Stimulated activated naive CD8-positive, alpha-beta T cell treated with anti-CD3 and anti-CD28 coated beads, Interleukin-15, Interleukin-2, amounts not matched to agents 100 ng/mL and 50 ng/mL, for 24 hours (primary cell): ENCODE data around the gene SPINDOC.
"Not testable (repeated sequence)": the region's sequence is repeated elsewhere in the genome, so short reads cannot be mapped to it uniquely, and the experiment has no call there.

ENCODE experiments used
- H3K27ac Mint-ChIP-seq: one replicate; pipeline ENCODE4 v1.8.0; 2021; ENCODE audit warnings: mild to moderate bottlenecking, mixed read lengths
- H3K27me3 Mint-ChIP-seq: one replicate; pipeline ENCODE4 v1.8.0; 2021; ENCODE audit warnings: mixed read lengths
- H3K36me3 Mint-ChIP-seq: one replicate; pipeline ENCODE4 v1.8.0; 2021; ENCODE audit warnings: low read depth, mixed read lengths
- H3K4me1 Mint-ChIP-seq: one replicate; pipeline ENCODE4 v1.8.0; 2021; ENCODE audit warnings: low read depth, mixed read lengths
- H3K4me3 Mint-ChIP-seq: one replicate; pipeline ENCODE4 v1.8.0; 2021; ENCODE audit warnings: mild to moderate bottlenecking, mixed read lengths
- H3K9me3 Mint-ChIP-seq: one replicate; pipeline ENCODE4 v1.8.0; 2021; ENCODE audit warnings: mixed read lengths

The SPINDOC gene

DNA sequence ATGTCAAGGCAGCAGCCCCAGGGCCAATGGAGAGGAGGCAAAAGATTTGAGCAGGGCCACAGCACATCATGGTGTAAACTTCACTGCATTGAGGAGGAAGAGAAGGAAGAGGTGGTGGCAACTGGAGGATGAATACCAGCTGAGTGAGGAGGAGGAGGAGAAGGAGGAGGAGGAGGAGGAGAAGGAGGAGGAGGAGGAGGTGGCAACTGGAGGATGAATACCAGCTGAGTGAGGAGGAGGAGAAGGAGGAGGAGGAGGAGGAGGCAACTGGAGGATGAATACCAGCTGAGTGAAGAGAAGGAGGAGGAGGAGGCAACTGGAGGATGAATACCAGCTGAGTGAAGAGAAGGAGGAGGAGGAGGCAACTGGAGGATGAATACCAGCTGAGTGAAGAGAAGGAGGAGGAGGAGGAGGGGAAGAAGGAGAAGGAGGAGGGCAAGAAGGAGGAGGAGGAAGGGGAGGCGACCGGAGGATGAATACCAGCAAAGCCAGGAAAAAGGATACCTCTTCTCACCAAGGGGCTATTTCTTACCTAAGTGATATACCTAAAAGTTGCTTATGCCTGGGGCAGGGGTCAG is 41.4 kb upstream of the SPINDOC start:
- H3K4me3 Mint-ChIP-seq, H3K27ac Mint-ChIP-seq, H3K9me3 Mint-ChIP-seq, H3K4me1 Mint-ChIP-seq, H3K36me3 Mint-ChIP-seq: not testable (repeated sequence)
- peaks cover 14% of the 10 kb centered on the region for H3K27me3 Mint-ChIP-seq

GRCh38 chr11:63775191-63775590 is 38.1 kb upstream of the SPINDOC start:
- H3K27me3 Mint-ChIP-seq = peaks cover 14% of the 10 kb centered on the region
- H3K27ac Mint-ChIP-seq = no peak overlapping the region
- no peaks in the 10 kb centered on the region for H3K36me3 Mint-ChIP-seq
- H3K4me3 Mint-ChIP-seq = no peak overlapping the region
- no peaks in the 10 kb centered on the region for H3K4me1 Mint-ChIP-seq
- no peaks in the 10 kb centered on the region for H3K9me3 Mint-ChIP-seq

DNA sequence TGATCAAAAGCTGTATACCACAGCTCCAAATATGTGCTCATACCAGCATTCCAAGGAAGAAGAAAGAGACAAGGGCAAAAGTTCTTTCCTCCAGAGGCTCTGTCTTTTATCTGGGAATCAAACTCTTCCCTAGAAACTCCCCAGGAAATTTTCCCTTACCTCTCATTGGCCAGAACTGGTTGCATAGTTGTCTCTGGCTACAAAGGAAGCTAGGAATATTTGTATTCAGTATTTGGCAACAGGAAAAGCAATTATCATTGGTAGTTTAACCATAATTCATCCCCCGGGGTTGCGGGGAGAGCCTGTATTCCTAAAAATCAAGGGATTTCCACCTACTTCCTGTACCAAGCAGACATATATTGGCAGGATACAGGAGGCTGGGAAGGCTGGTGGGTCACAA is 34.2 kb upstream of the SPINDOC start:
- Mint-ChIP-seq H3K9me3 (no peaks in the 10 kb centered on the region), H3K36me3 (no peaks in the 10 kb centered on the region), H3K27ac (no peak overlapping the region), H3K4me1 (no peaks in the 10 kb centered on the region), H3K27me3 (no peaks in the 10 kb centered on the region), H3K4me3 (no peak overlapping the region)

DNA sequence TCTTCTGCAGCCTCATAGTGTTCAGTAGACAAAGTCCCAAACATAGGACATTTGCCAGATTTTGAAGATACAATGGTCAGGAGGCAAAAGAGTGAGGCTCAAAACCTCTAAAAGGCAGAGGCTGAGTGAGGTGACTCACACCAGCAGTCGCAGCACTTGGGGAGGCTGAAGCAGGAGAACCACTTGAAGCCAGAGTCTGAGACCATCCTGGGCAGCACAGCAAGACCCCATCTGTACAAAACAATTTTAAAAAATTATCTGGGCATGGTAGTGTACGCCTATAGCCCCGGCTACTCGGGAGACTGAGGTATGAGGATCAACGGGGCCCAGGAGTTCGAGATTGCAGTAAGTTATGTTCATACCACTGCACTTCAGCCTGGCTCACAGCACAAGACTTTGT is 30.5 kb upstream of the SPINDOC start:
- Mint-ChIP-seq H3K27ac (no peak overlapping the region), H3K36me3 (no peaks in the 10 kb centered on the region), H3K27me3 (no peaks in the 10 kb centered on the region), H3K9me3 (no peaks in the 10 kb centered on the region), H3K4me3 (no peak overlapping the region), H3K4me1 (peaks cover 6% of the 10 kb centered on the region)

DNA sequence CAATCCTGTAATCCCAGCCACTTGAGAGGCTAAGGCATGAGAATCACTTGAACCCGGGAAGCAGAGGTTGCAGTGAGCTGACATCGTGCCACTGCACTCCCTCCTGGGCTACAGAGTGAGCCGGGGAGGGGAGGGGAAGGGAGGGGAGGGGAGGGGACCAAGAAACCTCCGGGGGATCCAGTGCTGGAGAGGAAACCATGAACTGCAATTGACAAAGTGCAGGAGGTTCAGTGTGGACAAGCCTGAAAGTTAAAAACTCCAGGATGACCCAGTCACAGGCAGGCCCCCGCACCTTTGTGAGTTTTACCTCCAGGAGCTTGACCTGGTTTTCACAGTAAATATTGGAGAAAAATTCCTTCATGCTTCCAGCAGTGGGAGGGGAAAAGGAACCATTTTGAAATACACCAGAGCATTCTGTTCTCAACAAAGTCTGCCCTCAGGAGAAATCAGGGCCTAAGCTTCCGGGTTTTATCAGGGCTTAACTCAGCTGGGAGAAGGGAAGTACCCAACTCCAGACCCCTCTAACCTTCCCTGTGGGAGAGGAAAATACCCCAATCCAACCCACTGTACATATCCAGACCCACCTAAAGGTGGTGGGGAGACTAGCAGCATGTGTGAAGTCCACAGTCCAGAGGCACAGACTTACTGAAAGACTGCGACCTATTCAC is 29.2 kb upstream of the SPINDOC start:
- no peaks in the 10 kb centered on the region for H3K36me3 Mint-ChIP-seq

DNA sequence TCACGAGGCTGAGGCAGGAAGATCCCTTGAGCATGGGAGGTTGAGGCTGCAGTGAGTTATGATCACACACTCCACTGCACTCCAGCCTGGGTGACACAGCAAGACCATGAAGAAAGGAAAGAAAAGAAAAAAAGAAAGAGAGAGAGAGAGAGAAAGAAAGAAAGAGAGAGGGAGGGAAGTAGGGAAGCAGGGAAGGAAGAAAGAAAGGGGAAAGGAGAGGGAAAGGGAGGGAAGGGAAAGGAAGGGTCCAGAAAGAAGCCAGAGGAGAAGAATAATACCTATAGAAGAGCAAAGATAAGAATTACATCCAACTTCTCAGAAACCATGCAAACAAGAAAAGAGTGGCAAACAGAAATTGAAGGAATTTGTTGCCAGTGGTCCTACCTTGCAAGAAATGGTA is 27.4 kb upstream of the SPINDOC start:
- H3K36me3 Mint-ChIP-seq = no peaks in the 10 kb centered on the region
- H3K9me3 Mint-ChIP-seq = no peaks in the 10 kb centered on the region
- no peak overlapping the region for H3K27ac Mint-ChIP-seq
- H3K4me1 Mint-ChIP-seq = peaks cover 6% of the 10 kb centered on the region
- no peaks in the 10 kb centered on the region for H3K27me3 Mint-ChIP-seq
- no peak overlapping the region for H3K4me3 Mint-ChIP-seq

More for the DNA sequence above, 29.2 kb upstream of the SPINDOC start:
- H3K4me1 Mint-ChIP-seq = peaks cover 6% of the 10 kb centered on the region
- no peaks in the 10 kb centered on the region for H3K9me3 Mint-ChIP-seq
- H3K27me3 Mint-ChIP-seq = no peaks in the 10 kb centered on the region
- no peak overlapping the region for H3K27ac Mint-ChIP-seq
- no peak overlapping the region for H3K4me3 Mint-ChIP-seq

DNA sequence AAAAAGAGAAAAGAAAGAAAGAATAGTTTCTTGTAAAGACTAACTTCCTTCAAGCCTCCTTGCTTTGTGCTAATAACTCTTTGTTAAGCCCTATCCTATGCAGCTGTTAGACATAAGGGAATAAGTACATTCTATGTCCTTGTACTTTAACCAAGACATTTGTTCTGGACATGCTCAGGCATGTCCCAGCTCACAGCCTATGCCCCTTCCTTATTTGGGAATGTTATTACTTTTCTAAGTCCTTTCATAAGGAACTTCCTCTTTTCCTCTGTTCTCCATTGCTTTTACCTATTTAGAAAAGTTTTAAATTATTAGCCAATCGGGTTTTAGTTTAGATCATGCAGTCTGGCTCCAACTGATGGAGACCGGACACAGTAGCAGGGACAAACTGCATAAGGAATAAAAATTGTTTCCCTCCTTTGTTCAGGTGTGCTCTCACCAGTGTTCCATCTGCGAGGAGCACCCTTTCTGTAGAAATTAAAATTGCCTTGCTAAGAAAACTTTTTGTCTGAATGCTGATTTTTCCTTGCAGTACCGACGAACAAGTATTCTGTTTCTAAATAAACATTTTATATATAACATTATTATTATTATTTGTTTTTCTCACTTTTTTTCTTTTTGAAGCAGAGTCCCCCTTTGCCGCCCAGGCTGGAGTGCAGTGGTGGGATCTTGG is 21.6 kb upstream of the SPINDOC start:
- H3K9me3 Mint-ChIP-seq = peaks cover 9% of the 10 kb centered on the region
- H3K36me3 Mint-ChIP-seq = peaks cover 7% of the 10 kb centered on the region
- H3K4me1 Mint-ChIP-seq = no peaks in the 10 kb centered on the region
- H3K27me3 Mint-ChIP-seq = no peaks in the 10 kb centered on the region
- H3K4me3 Mint-ChIP-seq = no peak overlapping the region
- no peak overlapping the region for H3K27ac Mint-ChIP-seq

- Mint-ChIP-seq H3K4me1 (no peaks in the 10 kb centered on the region), H3K27me3 (peaks cover 1% of the 10 kb centered on the region), H3K9me3 (peaks cover 9% of the 10 kb centered on the region), H3K4me3 (no peak overlapping the region), H3K27ac (no peak overlapping the region), H3K36me3 (peaks cover 7% of the 10 kb centered on the region)
These were observed 20.1 kb upstream of the SPINDOC start for GRCh38 chr11:63793161-63793560.

- no peaks in the 10 kb centered on the region for H3K4me1 Mint-ChIP-seq
- H3K4me3 Mint-ChIP-seq = no peak overlapping the region
- H3K27me3 Mint-ChIP-seq = peaks cover 4% of the 10 kb centered on the region
- H3K27ac Mint-ChIP-seq = no peak overlapping the region
- H3K9me3 Mint-ChIP-seq = peaks cover 9% of the 10 kb centered on the region
- H3K36me3 Mint-ChIP-seq = peaks cover 7% of the 10 kb centered on the region
These were observed 18.2 kb upstream of the SPINDOC start for GRCh38 chr11:63795066-63795465.

- no peaks in the 10 kb centered on the region for H3K36me3 Mint-ChIP-seq
- peaks cover 4% of the 10 kb centered on the region for H3K27me3 Mint-ChIP-seq
- no peak overlapping the region for H3K27ac Mint-ChIP-seq
- no peaks in the 10 kb centered on the region for H3K9me3 Mint-ChIP-seq
- no peak overlapping the region for H3K4me3 Mint-ChIP-seq
- no peaks in the 10 kb centered on the region for H3K4me1 Mint-ChIP-seq
These were observed 12.3 kb upstream of the SPINDOC start for GRCh38 chr11:63800921-63801320.

- Mint-ChIP-seq H3K27ac (no peak overlapping the region), H3K36me3 (no peaks in the 10 kb centered on the region), H3K27me3 (peaks cover 4% of the 10 kb centered on the region), H3K4me3 (no peak overlapping the region), H3K9me3 (no peaks in the 10 kb centered on the region), H3K4me1 (no peaks in the 10 kb centered on the region)
These were observed 10.4 kb upstream of the SPINDOC start for GRCh38 chr11:63802637-63803414.

GRCh38 chr11:63804259-63804658 is 9.0 kb upstream of the SPINDOC start:
- no peaks in the 10 kb centered on the region for H3K27me3 Mint-ChIP-seq
- H3K27ac Mint-ChIP-seq = no peak overlapping the region
- H3K4me1 Mint-ChIP-seq = no peaks in the 10 kb centered on the region
- H3K36me3 Mint-ChIP-seq = no peaks in the 10 kb centered on the region
- H3K4me3 Mint-ChIP-seq = no peak overlapping the region
- H3K9me3 Mint-ChIP-seq = no peaks in the 10 kb centered on the region

DNA sequence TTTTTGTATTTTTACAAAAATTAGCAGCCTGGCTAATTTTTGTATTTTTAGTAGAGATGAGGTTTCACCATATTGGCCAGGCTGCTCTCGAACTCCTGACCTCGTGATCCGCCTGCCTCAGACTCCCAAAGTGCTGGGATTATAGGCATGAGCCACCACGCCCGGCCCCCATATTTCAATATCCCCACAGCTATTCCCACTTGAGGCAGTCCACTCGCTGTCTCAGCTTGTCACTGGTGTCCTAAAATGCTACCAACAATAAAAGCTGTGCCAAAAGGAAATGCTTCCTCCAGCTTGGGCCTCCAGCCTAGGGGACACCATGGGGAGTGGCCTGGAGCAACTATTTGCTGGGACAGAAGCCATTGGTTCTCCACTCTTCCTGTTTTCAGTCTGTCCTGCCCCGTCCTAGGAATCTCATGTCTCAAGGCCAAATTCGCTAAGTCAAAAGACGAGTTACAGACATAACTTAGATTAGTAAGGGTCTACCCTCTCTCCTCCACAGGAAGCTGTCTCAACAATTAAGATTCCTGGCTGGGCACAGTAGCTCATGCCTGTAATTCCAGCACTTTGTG is 7.3 kb upstream of the SPINDOC start:
- no peaks in the 10 kb centered on the region for H3K27me3 Mint-ChIP-seq
- no peaks in the 10 kb centered on the region for H3K4me1 Mint-ChIP-seq
- no peak overlapping the region for H3K27ac Mint-ChIP-seq
- no peak overlapping the region for H3K4me3 Mint-ChIP-seq
- no peaks in the 10 kb centered on the region for H3K36me3 Mint-ChIP-seq
- no peaks in the 10 kb centered on the region for H3K9me3 Mint-ChIP-seq

DNA sequence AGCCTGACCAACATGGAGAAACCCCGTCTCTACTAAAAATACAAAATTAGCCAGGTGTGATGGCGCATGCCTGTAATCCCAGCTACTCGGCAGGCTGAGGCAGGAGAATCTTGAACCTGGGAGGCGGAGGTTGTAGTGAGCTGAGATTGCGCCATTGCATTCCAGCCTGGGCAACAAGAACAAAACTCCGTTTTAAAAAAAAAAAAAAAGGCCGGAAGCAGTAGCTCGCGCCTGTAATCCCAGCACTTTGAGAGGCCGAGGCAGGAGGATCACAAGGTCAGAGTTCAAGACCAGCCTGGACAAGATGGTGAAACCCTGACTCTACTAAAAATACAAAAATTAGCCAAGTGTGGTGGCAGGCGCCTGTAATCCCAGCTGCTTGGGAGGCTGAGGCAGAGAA is 2.9 kb upstream of the SPINDOC start:
- H3K27ac Mint-ChIP-seq, H3K27me3 Mint-ChIP-seq, H3K36me3 Mint-ChIP-seq, H3K4me3 Mint-ChIP-seq, H3K9me3 Mint-ChIP-seq: not testable (repeated sequence)
- peaks cover 19% of the 10 kb centered on the region for H3K4me1 Mint-ChIP-seq

- H3K4me3 Mint-ChIP-seq = no peak overlapping the region
- H3K9me3 Mint-ChIP-seq = no peaks in the 10 kb centered on the region
- H3K27ac Mint-ChIP-seq = no peak overlapping the region
These were observed 1.7 kb upstream of the SPINDOC start for GRCh38 chr11:63811522-63811921.

More at GRCh38 chr11:63811522-63811921, 1.7 kb upstream of the SPINDOC start:
- H3K27me3 Mint-ChIP-seq = peaks cover 7% of the 10 kb centered on the region
- peaks cover 14% of the 10 kb centered on the region for H3K36me3 Mint-ChIP-seq
- peaks cover 26% of the 10 kb centered on the region for H3K4me1 Mint-ChIP-seq
